ENCODE measurements around the gene HK2.
"Not testable (repeated sequence)": the region's sequence is repeated elsewhere in the genome, so short reads cannot be mapped to it uniquely, and the experiment has no call there.

The HK2 gene

GRCh38 chr2:74846481-74846880 is 12.6 kb downstream of the HK2 start:
- no peak for TF ChIP-seq POLR2A (IDR thresholded peaks at IDR 0.05; ENCODE audit: low read depth, low read length)
- TF ChIP-seq POU2F2 (IDR thresholded peaks at IDR 0.05; ENCODE audit: low read depth, low read length): no peak
- no peak for TF ChIP-seq SPI1 (IDR thresholded peaks at IDR 0.05; ENCODE audit: low read depth, low read length)
- no peak for TF ChIP-seq PAX5 (IDR thresholded peaks at IDR 0.05; ENCODE audit: insufficient read depth, low read length, severe bottlenecking)
- no peak for TF ChIP-seq POLR2AphosphoS5 (IDR thresholded peaks at IDR 0.05; ENCODE audit: low read depth, low read length)
- TF ChIP-seq TAF1 (IDR thresholded peaks at IDR 0.05; ENCODE audit: low read depth, low read length): no peak
- FAIRE-seq: no peak
- DNase-seq (ENCODE audit: insufficient read length, low spot score): no peak

GRCh38 chr2:74847070-74847858 is 13.3 kb downstream of the HK2 start:
- FAIRE-seq: no peak
- no peak for TF ChIP-seq POU2F2 (IDR thresholded peaks at IDR 0.05; ENCODE audit: low read depth, low read length)
- no peak for TF ChIP-seq TAF1 (IDR thresholded peaks at IDR 0.05; ENCODE audit: low read depth, low read length)
- TF ChIP-seq POLR2A (IDR thresholded peaks at IDR 0.05; ENCODE audit: low read depth, low read length): no peak
- TF ChIP-seq SPI1 (IDR thresholded peaks at IDR 0.05; ENCODE audit: low read depth, low read length): no peak
- TF ChIP-seq POLR2AphosphoS5 (IDR thresholded peaks at IDR 0.05; ENCODE audit: low read depth, low read length): no peak
- TF ChIP-seq PAX5 (IDR thresholded peaks at IDR 0.05; ENCODE audit: insufficient read depth, low read length, severe bottlenecking): no peak
- no peak for DNase-seq (ENCODE audit: insufficient read length, low spot score)

- FAIRE-seq (peak; percentile 70), DNase-seq (ENCODE audit: insufficient read length, low spot score) (peak; percentile 36)
Measured at GRCh38 chr2:74849228-74849892, 15.4 kb downstream of the HK2 start.

GRCh38 chr2:74850496-74851190 is 16.7 kb downstream of the HK2 start:
- FAIRE-seq: no peak

More at GRCh38 chr2:74849228-74849892, 15.4 kb downstream of the HK2 start:
- TF ChIP-seq POLR2AphosphoS5 (IDR thresholded peaks at IDR 0.05; ENCODE audit: low read depth, low read length) (no peak), POU2F2 (IDR thresholded peaks at IDR 0.05; ENCODE audit: low read depth, low read length) (peak; percentile 95), SPI1 (IDR thresholded peaks at IDR 0.05; ENCODE audit: low read depth, low read length) (peak; percentile 71), POLR2A (IDR thresholded peaks at IDR 0.05; ENCODE audit: low read depth, low read length) (no peak)

GRCh38 chr2:74851191-74851566 is 17.3 kb downstream of the HK2 start:
- FAIRE-seq: no peak
- no peak for DNase-seq (ENCODE audit: insufficient read length, low spot score)
- TF ChIP-seq SPI1 (IDR thresholded peaks at IDR 0.05; ENCODE audit: low read depth, low read length) (no peak), PAX5 (IDR thresholded peaks at IDR 0.05; ENCODE audit: insufficient read depth, low read length, severe bottlenecking) (no peak), TAF1 (IDR thresholded peaks at IDR 0.05; ENCODE audit: low read depth, low read length) (no peak), POLR2A (IDR thresholded peaks at IDR 0.05; ENCODE audit: low read depth, low read length) (no peak), POLR2AphosphoS5 (IDR thresholded peaks at IDR 0.05; ENCODE audit: low read depth, low read length) (no peak), POU2F2 (IDR thresholded peaks at IDR 0.05; ENCODE audit: low read depth, low read length) (no peak)

More at GRCh38 chr2:74850496-74851190, 16.7 kb downstream of the HK2 start:
- no peak for TF ChIP-seq SPI1 (IDR thresholded peaks at IDR 0.05; ENCODE audit: low read depth, low read length)
- TF ChIP-seq POLR2A (IDR thresholded peaks at IDR 0.05; ENCODE audit: low read depth, low read length): no peak
- TF ChIP-seq POLR2AphosphoS5 (IDR thresholded peaks at IDR 0.05; ENCODE audit: low read depth, low read length): no peak
- TF ChIP-seq PAX5 (IDR thresholded peaks at IDR 0.05; ENCODE audit: insufficient read depth, low read length, severe bottlenecking): no peak
- TF ChIP-seq TAF1 (IDR thresholded peaks at IDR 0.05; ENCODE audit: low read depth, low read length): no peak
- TF ChIP-seq POU2F2 (IDR thresholded peaks at IDR 0.05; ENCODE audit: low read depth, low read length): no peak
- DNase-seq (ENCODE audit: insufficient read length, low spot score): no peak

GRCh38 chr2:74853360-74853759 is 19.4 kb downstream of the HK2 start:
- DNase-seq (ENCODE audit: insufficient read length, low spot score); FAIRE-seq: not testable (repeated sequence)

- no peak for DNase-seq (ENCODE audit: insufficient read length, low spot score)
- TF ChIP-seq TAF1 (IDR thresholded peaks at IDR 0.05; ENCODE audit: low read depth, low read length): no peak
- no peak for TF ChIP-seq POLR2AphosphoS5 (IDR thresholded peaks at IDR 0.05; ENCODE audit: low read depth, low read length)
- TF ChIP-seq SPI1 (IDR thresholded peaks at IDR 0.05; ENCODE audit: low read depth, low read length): no peak
- no peak for TF ChIP-seq PAX5 (IDR thresholded peaks at IDR 0.05; ENCODE audit: insufficient read depth, low read length, severe bottlenecking)
- TF ChIP-seq POU2F2 (IDR thresholded peaks at IDR 0.05; ENCODE audit: low read depth, low read length): no peak
- no peak for TF ChIP-seq POLR2A (IDR thresholded peaks at IDR 0.05; ENCODE audit: low read depth, low read length)
- FAIRE-seq: no peak
Measured at GRCh38 chr2:74854401-74854800, 20.5 kb downstream of the HK2 start.

GRCh38 chr2:74855114-74855707 is 21.3 kb downstream of the HK2 start:
- FAIRE-seq; DNase-seq (ENCODE audit: insufficient read length, low spot score): not testable (repeated sequence)

- FAIRE-seq (no peak), DNase-seq (ENCODE audit: insufficient read length, low spot score) (no peak)
Measured at GRCh38 chr2:74856004-74856578, 22.2 kb downstream of the HK2 start.

More at GRCh38 chr2:74856004-74856578, 22.2 kb downstream of the HK2 start:
- no peak for TF ChIP-seq POLR2AphosphoS5 (IDR thresholded peaks at IDR 0.05; ENCODE audit: low read depth, low read length)
- TF ChIP-seq POU2F2 (IDR thresholded peaks at IDR 0.05; ENCODE audit: low read depth, low read length): no peak
- no peak for TF ChIP-seq SPI1 (IDR thresholded peaks at IDR 0.05; ENCODE audit: low read depth, low read length)
- no peak for TF ChIP-seq TAF1 (IDR thresholded peaks at IDR 0.05; ENCODE audit: low read depth, low read length)
- no peak for TF ChIP-seq POLR2A (IDR thresholded peaks at IDR 0.05; ENCODE audit: low read depth, low read length)
- TF ChIP-seq PAX5 (IDR thresholded peaks at IDR 0.05; ENCODE audit: insufficient read depth, low read length, severe bottlenecking): no peak

Measured in GM12891 (cell line).